Choroid plexus epithelial cell (primary cell): ENCODE measurements around the gene TRAM2.
A peak's percentile ranks its signal among the peaks of the same experiment; 100 is the strongest.

Experiments used
- DNase-seq: peaks from one replicate; pipeline ENCODE4 v3.0.0-alpha.2; 2010; ENCODE audit warnings: low read depth
- H3K4me3 ChIP-seq: 2 replicates; pipeline ENCODE4 v1.5.1; 2011; ENCODE audit warnings: low read depth, mild to moderate bottlenecking, control low read depth, low read length, moderate library complexity
- TF ChIP-seq, protein P1 (sequence below): conservative IDR thresholded peaks from 2 replicates; pipeline ENCODE4 v1.5.1; 2011; ENCODE audit warnings: low read depth, mild to moderate bottlenecking, control low read depth, inconsistent platforms, low read length, moderate library complexity

The TRAM2 gene

DNA sequence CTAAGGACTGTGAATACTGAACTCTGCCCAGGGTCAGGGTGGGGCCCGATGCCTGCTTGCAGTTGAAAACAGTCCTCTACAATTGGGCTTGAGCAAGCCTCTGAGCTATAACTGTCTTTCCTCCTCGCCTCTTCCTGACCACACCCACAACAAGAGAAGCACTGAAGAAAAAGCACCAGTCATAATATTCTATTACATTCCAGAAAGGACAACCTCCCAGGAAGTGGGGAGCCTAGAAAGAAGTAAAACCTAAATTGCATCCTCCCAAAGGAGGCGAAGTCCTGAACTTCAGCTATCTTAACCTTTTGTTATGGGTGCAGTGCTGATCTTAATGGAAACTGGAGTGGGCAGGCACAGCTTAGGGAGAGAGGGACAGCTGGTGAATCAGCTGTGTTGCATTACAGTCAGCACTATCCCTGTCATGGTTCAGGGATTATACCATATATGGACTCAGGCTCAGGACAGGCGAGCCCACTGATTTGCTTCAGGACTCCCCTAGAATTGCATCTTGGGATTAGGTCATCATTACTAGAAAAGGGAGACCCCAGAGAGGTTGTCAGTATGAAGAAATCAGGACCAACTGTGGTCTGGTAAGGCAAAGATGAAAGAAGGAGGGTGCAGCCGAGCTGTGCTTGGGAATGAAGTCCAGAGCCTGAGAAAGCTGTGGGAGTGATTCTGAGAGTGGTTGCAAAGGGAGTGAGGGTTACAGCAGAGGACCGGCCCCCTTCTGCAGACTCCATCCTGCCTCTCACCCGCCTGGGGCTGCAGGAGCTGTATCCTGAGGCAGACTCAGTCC is 18.3 kb upstream of the TRAM2 start:
- DNase-seq = peak; percentile 97
- H3K4me3 ChIP-seq = peak overlapping the region; percentile 4
- TF ChIP-seq, protein P1, sequence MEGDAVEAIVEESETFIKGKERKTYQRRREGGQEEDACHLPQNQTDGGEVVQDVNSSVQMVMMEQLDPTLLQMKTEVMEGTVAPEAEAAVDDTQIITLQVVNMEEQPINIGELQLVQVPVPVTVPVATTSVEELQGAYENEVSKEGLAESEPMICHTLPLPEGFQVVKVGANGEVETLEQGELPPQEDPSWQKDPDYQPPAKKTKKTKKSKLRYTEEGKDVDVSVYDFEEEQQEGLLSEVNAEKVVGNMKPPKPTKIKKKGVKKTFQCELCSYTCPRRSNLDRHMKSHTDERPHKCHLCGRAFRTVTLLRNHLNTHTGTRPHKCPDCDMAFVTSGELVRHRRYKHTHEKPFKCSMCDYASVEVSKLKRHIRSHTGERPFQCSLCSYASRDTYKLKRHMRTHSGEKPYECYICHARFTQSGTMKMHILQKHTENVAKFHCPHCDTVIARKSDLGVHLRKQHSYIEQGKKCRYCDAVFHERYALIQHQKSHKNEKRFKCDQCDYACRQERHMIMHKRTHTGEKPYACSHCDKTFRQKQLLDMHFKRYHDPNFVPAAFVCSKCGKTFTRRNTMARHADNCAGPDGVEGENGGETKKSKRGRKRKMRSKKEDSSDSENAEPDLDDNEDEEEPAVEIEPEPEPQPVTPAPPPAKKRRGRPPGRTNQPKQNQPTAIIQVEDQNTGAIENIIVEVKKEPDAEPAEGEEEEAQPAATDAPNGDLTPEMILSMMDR = no peak

DNA sequence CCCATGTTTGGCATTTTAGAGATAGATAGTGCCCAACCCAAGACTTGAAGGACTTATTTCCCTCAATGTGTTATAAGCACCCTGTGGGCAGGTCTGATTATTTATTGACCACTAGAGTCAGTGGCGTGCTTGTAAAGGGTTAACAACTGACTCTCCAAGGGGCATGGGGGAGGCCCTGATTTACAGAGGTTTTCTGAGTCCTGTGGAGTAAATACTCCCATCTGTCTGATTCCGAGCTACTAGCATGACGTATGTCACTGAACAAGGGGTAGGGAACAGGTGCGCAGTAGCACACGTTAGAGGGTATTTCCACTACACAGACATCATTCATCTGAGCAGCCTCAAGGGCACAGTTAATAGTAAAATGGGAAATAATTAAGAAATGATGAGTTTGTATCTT is 17.4 kb upstream of the TRAM2 start:
- no peak overlapping the region for H3K4me3 ChIP-seq
- TF ChIP-seq, protein P1 = no peak
- DNase-seq = no peak

- H3K4me3 ChIP-seq = no peak overlapping the region
- DNase-seq = no peak
- TF ChIP-seq, protein P1 = no peak
Observed at GRCh38 chr6:52591832-52592231, 15.0 kb upstream of the TRAM2 start.

- TF ChIP-seq, protein P1 = peak; percentile 16
- DNase-seq = peak; percentile 76
- H3K4me3 ChIP-seq = no peak overlapping the region
Observed at GRCh38 chr6:52590152-52590891, 13.5 kb upstream of the TRAM2 start.

DNA sequence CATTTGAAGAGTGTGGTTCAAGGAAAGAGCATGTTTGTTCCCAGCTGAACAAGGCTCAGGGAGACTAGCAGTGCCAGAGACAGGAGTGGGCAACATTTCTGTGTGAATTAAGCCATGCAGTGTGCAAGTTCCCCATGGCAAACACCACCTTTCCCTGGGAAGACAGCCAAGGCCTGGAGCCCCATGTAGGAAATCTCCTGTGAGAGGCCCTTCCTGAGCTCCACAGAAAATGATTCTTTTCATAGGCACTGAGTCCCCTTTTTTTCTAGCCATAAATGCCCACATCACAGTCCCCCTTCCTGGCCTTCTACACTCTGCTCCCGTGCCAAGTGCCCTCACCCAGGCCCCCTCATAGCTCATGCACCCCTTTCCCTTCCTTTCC is 11.8 kb upstream of the TRAM2 start:
- no peak overlapping the region for H3K4me3 ChIP-seq
- DNase-seq = no peak
- TF ChIP-seq, protein P1 = no peak

DNA sequence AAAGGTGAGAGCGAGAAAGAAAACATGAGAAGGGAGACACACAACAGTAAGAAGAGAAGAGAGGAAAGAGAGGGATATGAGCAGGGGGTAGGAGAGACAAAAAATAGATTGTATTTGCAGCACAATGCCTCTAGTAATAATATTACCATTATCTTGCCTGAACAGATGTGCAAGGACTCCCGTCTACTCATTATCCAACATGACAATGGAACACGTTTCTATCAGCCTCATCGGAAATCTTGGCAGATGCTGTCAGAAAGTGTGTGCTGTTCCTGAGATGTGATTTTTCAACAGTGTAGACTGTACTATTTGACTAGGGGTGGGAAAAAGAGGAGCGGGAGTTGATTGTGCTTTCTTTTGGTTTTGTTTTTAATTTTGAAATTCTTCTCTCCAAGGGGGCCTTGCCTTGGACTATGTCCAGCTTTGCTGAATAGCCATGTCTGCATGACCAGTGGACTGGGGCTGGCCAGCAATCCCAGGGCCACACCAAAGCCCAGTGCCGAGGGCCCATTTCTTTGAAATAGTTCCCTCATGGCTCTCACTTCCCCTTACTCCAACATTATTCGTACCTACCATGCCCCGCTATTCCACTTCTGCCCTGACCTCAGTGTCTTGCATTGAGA is 11.3 kb upstream of the TRAM2 start:
- H3K4me3 ChIP-seq = no peak overlapping the region
- no peak for DNase-seq
- TF ChIP-seq, protein P1 = no peak
